HepG2 (cell line): ENCODE results near the gene UCKL1.

Experiments used
- AFF4 ChIP-seq: sonication (generic); formaldehyde crosslinking; IDR thresholded peaks from 2 replicates; pipeline ENCODE4 v1.4.0; 2020; ENCODE audit warnings: missing genetic modification reagents
- CTCF ChIP-seq: sonication (generic); formaldehyde crosslinking; IDR thresholded peaks from 2 replicates; pipeline ENCODE4 v1.5.0; 2020; ENCODE audit warnings: mild to moderate bottlenecking, missing genetic modification reagents, moderate library complexity
- ERF ChIP-seq: IDR thresholded peaks from 2 replicates; pipeline ENCODE4 v1.6.1; 2018; ENCODE audit warnings: missing biosample characterization, missing genetic modification reagents
- ETS1 ChIP-seq: sonication (generic); formaldehyde crosslinking; IDR thresholded peaks from 2 replicates; pipeline ENCODE4 v1.4.0; 2020; ENCODE audit warnings: missing genetic modification reagents
- POLR2A ChIP-seq, 2 experiments: IDR thresholded peaks; 2 replicates each; pipeline ENCODE4 v1.6.1; 2011; ENCODE audit warnings: low read depth in 2 of 2, low read length in 2 of 2, mild to moderate bottlenecking in 1 of 2, moderate library complexity in 1 of 2; ENCODE audit not compliant: insufficient read depth in 1 of 2
- SIN3A ChIP-seq: IDR thresholded peaks from 2 replicates; pipeline ENCODE4 v1.6.1; 2011; ENCODE audit warnings: low read depth, mild to moderate bottlenecking, control low read depth, low read length, borderline replicate concordance
- SMAD1 ChIP-seq: sonication (generic); formaldehyde crosslinking; IDR thresholded peaks from 2 replicates; pipeline ENCODE4 v1.4.0; 2020; ENCODE audit warnings: missing genetic modification reagents, low read depth, mild to moderate bottlenecking, borderline replicate concordance
- UBTF ChIP-seq: sonication (generic); formaldehyde crosslinking; IDR thresholded peaks from 2 replicates; pipeline ENCODE4 v1.4.0; 2020; ENCODE audit warnings: mild to moderate bottlenecking, missing genetic modification reagents
- XRCC5 ChIP-seq: fragments of 200-400 bp; formaldehyde crosslinking; optimal IDR thresholded peaks from 2 replicates; pipeline ENCODE3; 2017; ENCODE audit warnings: mild to moderate bottlenecking, low read length
- ZFX ChIP-seq: sonication (generic); formaldehyde crosslinking; IDR thresholded peaks from 2 replicates; pipeline ENCODE4 v1.4.0; 2020; ENCODE audit warnings: mild to moderate bottlenecking, low read depth, missing genetic modification reagents, moderate library complexity
- ZGPAT ChIP-seq: IDR thresholded peaks from 2 replicates; pipeline ENCODE4 v1.6.1; 2016; ENCODE audit warnings: mild to moderate bottlenecking
- ZKSCAN1 ChIP-seq: fragments of 150-350 bp; IDR thresholded peaks from 2 replicates; pipeline ENCODE4 v1.6.1; 2014; ENCODE audit warnings: low read length
- ZNF274 ChIP-seq: sonication (generic); formaldehyde crosslinking; IDR thresholded peaks from 2 replicates; pipeline ENCODE4 v1.5.1; 2020; ENCODE audit warnings: mild to moderate bottlenecking, missing genetic modification reagents

GRCh38 chr20:63961664-63962425 lies 5.6 kb upstream of the UCKL1 start:
- TF ChIP-seq ETS1 (CRISPR knock-in tag) (no peak), ERF (no peak), AFF4 (CRISPR knock-in tag) (no peak), POLR2A (IDR thresholded peaks at IDR 0.05; ENCODE audit: insufficient read depth in 1 of 2, low read depth in 2 of 2, low read length in 2 of 2) (no peak), XRCC5 (no peak), ZNF274 (CRISPR knock-in tag) (no peak), ZKSCAN1 (no peak), SIN3A (no peak), ZGPAT (no peak), SMAD1 (CRISPR knock-in tag) (no peak), ZFX (CRISPR knock-in tag) (no peak), UBTF (CRISPR knock-in tag) (no peak), CTCF (no peak)
